ENCODE measurements around the gene OR51T1.
"Not testable (repeated sequence)": the region's sequence is repeated elsewhere in the genome, so short reads cannot be mapped to it uniquely, and the experiment has no call there.

The OR51T1 gene, protein sequence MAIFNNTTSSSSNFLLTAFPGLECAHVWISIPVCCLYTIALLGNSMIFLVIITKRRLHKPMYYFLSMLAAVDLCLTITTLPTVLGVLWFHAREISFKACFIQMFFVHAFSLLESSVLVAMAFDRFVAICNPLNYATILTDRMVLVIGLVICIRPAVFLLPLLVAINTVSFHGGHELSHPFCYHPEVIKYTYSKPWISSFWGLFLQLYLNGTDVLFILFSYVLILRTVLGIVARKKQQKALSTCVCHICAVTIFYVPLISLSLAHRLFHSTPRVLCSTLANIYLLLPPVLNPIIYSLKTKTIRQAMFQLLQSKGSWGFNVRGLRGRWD

DNA sequence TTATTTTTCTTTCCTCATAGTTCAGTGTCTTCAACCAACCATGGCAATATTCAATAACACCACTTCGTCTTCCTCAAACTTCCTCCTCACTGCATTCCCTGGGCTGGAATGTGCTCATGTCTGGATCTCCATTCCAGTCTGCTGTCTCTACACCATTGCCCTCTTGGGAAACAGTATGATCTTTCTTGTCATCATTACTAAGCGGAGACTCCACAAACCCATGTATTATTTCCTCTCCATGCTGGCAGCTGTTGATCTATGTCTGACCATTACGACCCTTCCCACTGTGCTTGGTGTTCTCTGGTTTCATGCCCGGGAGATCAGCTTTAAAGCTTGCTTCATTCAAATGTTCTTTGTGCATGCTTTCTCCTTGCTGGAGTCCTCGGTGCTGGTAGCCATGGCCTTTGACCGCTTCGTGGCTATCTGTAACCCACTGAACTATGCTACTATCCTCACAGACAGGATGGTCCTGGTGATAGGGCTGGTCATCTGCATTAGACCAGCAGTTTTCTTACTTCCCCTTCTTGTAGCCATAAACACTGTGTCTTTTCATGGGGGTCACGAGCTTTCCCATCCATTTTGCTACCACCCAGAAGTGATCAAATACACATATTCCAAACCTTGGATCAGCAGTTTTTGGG, at the start of gene OR51T1:
TSS of gene OR51T1 (plus strand) at position 41 of the 641 bp plus-strand sequence. CDS start at position 41, 0 bp downstream.
- peak; percentile 17 for DNase-seq (ENCODE audit: low read depth, low spot score)

DNA sequence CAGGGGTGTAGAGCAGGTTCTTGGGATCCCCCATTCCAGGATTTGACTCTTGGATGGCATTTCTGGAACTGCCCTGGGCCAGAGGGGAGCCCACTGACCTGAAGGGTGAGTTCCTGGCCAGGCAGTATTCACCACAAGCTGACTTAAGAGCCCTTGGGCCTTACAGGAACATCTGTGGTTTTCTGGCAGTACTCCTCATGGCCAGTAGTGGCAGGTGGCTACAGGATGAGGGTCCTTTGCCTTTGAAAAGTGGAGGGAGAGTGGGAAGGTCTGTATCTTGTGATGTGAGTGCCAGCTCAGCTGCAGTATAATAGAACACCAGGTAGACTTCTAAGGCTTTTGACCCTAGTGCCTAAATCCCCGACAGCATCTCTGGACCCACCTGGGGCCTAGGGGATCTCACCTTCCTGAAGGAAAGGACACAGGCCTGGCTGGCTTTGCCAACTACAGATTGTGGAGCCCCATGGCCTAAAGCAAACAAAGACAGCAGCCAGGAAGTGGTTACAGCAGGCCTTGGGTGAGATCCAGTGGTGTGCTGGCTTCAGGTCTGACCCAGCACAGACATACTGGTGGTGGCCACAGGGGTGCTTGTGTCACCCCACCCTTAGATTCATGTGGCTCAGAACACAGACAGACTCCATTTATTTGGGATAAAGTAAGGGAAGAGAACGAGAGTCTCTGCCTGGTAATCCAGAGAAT, 41.7 kb upstream of the OR51T1 start:
- no peak for DNase-seq (ENCODE audit: low read depth, low spot score)

DNA sequence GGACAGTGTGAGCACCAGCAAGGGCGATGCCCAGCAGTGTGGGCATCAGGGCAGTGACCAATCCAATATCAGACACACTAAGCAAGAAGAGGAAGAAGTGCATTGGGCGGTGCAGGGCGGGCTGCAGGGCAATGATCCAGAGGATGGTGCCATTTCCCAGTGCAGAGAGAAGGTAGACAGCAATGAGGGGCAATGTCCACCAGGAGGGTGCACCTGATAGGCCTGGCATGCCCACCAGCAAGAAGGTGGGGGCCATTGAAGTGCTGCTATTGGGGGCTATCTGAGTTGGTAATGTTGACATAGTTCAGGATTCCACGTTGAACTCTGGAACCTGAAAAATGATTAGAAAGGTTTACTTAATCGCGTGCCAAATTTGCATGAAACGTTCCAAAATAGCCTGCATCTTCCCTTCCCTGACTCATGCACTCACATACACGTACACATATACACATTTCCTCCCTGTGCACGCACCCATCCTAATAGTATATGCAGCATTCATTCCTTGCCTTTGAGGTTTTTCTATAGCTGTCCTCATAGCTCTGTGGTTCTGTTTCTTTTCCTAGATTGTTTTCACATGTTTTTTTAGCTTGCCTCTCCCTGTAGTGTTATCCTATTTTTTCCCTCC, 32.7 kb upstream of the OR51T1 start, which contains the start of gene OR51S1:
TSS of gene OR51S1 (minus strand) at position 301 of the 625 bp plus-strand sequence. CDS start at position 301, 0 bp downstream.
- DNase-seq (ENCODE audit: low read depth, low spot score): no peak

DNA sequence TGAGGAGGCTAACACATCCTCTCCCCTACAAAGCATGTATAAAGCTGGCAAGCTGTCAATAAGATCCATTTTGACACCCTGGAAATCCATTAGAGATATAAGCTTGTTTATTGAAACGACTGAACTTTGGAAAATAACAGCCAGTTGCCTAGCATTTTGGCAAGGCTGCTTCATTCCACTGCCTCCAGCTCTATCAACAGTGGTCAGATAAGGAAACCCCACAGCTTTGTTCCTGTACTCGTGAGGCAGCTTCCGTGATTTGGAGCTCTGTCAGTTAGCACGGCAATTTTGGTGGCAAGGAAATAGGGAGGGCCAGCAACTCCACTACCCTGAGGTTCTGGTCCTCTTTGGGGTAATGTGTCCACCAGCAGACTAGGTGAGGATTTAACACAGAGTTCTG, 30.7 kb upstream of the OR51T1 start:
- no peak for DNase-seq (ENCODE audit: low read depth, low spot score)

DNA sequence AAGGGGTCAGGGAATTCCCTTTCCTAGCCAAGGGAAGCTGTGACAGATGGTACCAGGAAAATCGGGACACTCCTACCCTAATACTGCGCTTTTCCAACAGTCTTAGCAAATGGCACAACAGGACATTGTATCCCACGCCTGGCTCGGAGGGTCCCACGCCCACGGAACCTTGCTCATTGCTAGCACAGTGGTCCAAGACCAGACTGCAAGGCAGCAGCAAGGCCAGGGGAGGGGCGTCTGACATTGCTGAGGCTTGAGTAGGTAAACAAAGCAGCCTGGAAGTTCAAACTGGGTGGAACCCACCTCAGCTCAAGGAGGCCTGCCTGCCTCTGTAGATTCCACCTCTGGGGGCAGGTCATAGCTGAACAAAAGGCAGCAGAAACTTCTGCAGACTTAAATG, 27.4 kb upstream of the OR51T1 start:
- DNase-seq (ENCODE audit: low read depth, low spot score): not testable (repeated sequence)

DNA sequence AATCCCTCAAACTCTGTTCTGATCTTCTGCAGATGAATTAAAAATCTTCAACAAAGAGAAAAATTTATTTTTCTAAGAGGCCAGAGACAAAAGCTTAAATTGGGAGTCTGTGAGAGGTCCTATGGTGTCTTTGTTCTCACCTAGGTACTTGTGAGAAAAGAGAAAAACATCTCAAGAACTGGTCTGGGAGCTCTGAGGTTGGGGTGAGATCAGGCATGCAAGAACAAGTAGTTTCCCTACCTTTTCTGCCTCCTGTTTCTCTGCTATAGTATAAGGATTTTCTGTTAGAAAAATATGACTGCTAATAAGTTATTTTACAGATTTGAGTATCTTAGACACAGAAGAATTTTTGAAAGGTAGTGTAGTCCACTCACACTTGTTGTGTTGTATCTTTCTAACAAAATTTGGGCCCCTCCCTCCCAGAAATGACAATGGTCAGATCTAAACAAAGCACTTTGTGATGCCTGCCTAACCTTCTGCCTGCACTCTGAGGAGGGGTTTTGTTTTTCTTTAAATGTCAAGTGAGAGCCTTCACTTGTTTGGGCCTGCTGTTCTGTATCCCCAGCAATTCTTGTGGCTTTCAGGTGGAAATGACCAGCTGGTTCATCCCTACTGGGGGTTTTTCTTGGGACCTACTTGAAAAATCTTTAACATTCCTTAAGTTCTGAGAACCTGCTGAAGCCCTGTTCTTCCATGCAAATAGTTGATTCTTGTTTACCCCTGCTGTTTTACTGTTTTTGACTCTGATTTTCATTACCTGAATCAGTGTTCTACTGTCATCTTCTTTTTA, 19.1 kb upstream of the OR51T1 start:
- DNase-seq (ENCODE audit: low read depth, low spot score): no peak

DNA sequence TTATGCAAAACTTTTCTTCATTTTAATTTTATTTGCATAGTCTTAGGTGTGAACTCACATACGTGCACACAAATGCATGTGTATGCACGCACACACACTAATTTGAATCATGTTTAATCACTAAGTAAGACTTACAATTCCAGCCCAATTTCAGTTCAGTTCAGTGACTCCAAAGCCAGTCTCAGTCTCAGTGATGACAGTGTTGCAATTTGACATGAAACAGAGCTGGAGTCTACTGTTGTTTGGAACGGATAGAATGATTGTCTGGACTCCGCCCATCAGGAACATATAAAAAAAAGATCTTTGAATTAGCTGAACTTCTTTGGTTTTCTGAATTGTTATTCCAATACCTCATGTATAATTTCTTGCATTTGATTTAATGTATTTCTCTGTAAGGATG, 17.8 kb upstream of the OR51T1 start:
- DNase-seq (ENCODE audit: low read depth, low spot score): no peak

DNA sequence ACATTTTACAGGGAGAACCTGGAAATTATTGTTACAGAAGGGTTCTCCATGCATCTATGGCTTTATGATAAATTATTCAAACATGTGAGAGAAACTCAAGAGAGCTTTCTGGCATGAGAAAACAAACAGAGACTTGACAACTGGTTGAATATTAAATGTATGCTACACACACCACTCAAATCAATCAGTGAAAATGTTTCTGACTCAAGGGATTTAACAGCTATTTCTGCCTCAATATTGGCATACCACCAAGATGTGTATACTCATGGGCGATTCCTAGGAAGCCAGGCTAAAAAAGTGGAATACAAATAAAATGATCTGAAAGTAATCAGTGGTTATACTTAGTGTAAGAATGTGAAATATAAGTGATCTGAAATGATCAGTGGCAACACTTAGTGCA, 15.8 kb upstream of the OR51T1 start:
- no peak for DNase-seq (ENCODE audit: low read depth, low spot score)

DNA sequence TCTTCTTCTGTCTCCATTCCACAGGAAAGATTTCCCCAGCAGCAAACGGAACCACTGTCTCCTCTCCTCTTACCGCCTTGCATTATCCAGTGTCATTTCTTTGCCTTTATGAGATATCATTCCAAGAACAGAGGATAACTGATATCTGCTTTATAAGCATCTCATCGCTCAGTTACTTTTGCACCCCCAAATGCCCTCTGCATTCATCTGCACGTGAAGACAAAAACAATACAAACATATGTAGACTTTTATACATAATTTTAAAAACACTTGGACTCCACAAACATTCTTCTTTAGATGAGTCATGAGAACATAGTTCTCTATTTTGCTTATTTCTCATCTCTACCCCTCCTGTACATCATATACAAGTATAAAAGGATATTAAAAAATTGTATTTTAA, 512 bp upstream of the OR51T1 start:
- DNase-seq (ENCODE audit: low read depth, low spot score): no peak

DNA sequence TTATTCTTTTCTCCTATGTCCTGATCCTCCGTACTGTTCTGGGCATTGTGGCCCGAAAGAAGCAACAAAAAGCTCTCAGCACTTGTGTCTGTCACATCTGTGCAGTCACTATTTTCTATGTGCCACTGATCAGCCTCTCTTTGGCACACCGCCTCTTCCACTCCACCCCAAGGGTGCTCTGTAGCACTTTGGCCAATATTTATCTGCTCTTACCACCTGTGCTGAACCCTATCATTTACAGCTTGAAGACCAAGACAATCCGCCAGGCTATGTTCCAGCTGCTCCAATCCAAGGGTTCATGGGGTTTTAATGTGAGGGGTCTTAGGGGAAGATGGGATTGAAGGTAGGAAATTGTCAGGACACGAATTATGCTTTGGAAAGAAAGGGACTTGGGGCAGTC, 843 bp downstream of the OR51T1 start:
- no peak for DNase-seq (ENCODE audit: low read depth, low spot score)

DNA sequence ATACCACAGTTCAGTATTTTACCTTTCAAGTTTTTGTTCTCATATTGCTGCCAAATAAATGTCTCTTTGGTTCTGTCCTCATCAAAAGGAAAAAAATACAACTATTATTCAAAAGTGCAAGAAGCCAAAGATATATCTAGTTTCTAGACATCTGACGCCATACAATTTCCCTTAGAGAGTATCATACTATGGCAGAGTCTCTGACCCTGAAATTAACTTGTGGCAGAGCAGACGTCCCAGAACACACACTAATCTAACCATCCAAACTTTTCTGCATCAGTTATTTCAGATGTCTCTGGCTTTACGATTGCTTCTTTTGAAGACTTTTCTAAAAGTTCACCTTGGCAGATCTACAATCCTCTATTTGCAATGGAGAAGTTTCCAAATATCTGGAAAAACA, 2.7 kb downstream of the OR51T1 start:
- no peak for DNase-seq (ENCODE audit: low read depth, low spot score)

DNA sequence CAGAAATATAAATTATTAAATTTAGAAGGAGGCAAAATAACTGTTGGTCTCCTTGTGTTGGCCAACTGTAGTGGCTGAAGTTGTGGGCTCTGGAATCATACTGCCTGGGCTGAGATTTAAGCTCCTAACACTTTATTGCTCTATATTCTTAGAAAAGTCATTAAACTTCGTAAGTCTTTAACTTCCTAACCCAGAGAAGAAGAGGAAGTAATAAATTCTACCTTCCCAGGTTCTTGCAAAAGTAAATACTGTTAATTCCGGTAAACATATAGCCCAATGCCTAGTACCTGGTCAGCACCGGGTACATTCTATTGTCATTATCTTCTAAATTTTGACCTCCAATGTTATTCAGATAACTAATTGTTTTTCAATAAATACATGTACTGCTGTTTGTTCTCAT, 4.5 kb downstream of the OR51T1 start:
- no peak for DNase-seq (ENCODE audit: low read depth, low spot score)

DNA sequence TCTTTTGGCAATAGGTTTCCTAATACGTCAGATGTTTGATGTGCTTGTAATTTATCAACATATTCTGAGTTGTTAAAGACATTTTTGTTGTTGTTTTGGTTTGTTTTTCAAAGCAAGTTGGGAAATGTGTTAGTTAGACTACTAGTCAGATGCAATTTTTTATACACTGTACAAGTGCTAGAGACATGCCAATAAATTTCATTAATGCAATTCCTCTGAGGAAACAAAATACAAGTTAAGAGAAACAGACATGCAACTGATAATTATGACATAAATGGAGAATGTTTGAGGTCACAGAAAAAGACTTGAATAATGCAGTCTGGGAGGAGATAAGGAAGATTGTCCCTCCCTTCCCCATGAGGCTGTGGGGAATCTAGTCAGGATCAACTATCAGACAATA, 5.9 kb downstream of the OR51T1 start:
- no peak for DNase-seq (ENCODE audit: low read depth, low spot score)

DNA sequence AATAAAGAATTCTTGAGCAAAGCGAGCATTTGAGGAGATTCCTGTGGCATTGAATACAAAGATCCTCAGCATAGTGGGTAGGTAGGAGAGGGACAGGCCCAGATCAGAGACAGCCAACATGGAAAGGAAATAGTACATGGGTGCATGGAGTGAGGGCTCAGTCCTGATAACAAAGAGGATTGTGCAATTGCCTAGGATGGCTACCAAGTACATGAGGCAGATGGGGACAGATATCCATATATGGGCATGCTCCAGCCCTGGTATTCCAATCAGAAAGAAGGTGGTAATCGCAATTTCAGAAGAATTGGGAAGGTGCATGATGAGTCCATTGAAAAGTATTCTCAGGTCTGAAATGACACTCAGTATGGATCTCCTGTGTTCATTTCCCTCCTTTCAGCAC, 8.6 kb downstream of the OR51T1 start:
- DNase-seq (ENCODE audit: low read depth, low spot score): no peak

DNA sequence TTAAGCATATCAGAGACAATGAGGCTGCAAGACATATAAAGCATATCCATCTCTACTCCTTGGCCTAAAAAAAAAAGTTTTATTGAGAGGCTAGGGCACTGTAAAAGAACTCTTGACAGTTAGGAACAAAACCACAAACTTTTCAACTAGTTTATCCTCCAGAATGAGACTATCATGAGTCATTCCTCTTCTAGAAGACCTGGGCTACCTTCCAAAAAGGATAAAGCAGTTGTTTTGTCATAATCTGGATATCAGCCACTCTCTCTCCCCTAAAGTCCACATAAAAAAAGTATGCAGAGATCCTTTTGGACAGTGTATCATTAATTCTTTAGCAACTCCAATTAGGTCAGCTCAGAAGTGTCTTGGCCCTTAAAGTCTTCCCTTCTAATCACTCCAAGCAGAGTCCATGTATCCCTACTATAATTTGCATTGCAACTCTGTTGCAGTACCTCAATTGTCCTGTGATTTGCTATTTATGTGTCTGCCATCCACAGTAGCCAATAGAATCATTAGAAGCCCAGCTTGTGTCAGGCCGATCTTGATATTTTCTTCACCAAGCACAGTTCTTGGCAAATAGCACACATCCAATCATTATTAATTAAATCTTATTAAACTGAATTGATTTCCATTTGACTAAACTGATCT, 10.4 kb downstream of the OR51T1 start:
- no peak for DNase-seq (ENCODE audit: low read depth, low spot score)

DNA sequence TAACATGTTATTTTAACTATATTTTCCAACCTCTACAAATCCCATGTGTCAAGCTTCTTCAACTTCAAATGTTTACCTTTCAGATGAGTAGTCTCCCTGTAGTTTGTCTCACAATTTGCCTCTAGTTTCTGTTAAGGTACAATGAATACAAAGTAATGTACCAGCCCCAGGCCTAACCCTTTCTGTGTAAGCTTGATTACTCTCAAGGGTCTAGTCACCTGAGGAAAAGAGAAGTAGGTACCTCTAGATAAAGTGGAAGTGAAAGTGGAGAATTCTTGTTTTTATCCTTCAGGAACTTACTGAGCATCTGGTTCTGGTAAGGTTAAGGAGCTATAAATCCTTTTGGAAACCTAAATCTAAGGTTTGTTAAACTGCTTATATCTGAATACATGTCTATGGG, 21.8 kb downstream of the OR51T1 start, which contains the start of gene OR51A7:
TSS of gene OR51A7 (plus strand) at position 300 of the 400 bp plus-strand sequence. CDS start 3,587 bp downstream, outside the sequence.
- no peak for DNase-seq (ENCODE audit: low read depth, low spot score)

DNA sequence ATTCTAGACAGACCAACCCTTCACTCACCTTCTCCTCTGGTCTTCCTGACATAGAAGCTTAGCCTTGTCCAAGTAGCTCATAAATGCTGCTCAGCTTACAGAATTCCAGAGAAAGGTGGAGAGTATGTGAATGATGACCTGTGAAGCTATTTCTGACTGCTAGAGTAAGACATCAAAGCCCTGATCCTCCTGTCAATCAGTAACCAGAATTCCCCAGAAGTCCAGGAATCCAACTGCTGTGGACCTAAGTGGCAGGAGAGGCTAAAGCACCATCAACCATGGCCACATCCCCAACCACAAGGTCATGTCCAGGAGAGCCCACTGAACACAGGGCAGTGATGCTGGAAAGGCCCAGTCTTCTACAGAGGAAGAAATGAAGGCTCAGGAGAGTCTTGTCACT, 34.9 kb downstream of the OR51T1 start:
- DNase-seq (ENCODE audit: low read depth, low spot score): no peak

DNA sequence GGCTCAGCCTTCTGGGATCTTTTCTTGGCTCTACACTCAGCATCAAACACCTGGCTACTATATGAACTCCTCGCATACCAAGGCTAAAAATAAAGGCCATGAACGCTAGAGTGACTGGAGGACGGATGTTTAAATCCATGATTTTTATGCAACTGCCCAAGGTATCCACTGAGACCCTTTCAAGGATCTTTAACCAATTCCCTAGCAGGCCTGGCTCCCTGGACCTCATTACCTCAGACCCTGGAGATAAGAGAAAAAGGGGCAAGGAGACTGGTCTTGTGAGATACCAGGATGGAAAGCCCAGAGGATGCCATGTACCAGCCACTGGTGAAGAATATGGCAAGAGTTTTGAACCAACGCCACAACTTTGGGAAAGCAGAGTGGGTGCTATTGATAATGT, 37.5 kb downstream of the OR51T1 start, which contains the start of gene OR51G2:
TSS of gene OR51G2 (minus strand) at position 101 of the 400 bp plus-strand sequence. CDS start 3,687 bp downstream, outside the sequence.
- no peak for DNase-seq (ENCODE audit: low read depth, low spot score)

DNA sequence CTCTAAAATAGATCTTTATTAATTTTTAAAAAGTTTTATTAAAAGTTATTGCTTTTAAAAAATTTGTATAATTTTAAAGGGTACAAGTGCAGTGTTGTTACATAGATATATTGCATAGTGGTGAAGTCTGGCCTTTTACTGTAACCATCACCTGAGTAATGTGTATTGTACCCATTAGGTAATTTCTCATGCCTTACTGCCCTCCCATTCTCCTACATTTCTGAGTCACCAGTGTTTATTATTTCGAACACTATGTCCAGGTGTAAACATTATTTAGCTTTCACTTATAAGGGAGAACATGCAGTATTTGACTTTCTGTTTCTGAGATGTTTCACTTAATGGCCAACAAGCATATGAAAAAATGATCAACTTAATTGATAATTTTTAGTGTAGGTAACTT, 40.1 kb downstream of the OR51T1 start:
- DNase-seq (ENCODE audit: low read depth, low spot score): no peak

DNA sequence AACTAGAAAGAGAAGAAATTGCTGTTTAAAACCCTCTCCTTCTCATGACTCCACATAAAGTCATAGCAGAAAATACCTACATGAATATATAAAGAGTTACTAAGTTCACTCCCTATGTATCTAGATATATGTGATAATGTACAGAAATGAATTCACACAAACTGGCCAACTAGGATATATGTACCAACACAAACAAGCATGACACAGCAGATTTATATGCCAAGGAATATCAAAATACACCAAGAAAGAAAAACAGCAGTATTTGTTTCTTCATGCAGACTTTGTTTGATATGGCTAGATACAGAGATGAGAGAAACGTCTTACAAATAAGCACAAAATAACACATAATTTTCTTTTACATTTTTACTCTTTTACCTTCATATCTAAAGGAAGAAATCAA, 40.6 kb downstream of the OR51T1 start:
- DNase-seq (ENCODE audit: low read depth, low spot score): no peak

DNA sequence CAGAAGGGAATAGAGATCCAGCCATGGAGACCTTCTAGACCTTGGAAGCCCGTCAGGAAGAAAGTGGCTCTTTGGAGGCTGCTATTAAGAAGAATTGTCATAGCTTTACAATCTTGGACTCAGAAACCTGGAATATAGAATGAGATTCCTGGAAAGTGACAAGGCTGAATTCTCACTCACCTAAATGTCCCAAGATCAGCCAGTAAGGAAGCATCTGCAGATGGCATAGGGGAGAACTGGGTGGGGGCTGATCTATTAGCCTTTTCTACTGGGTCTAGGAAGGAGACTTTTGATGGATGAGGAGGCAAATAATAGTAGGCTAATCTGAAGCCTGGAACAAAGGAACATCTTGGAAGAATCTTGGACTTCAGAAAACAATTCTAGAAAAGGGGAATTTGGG, 42.5 kb downstream of the OR51T1 start, which contains the start of gene OR51G1:
TSS of gene OR51G1 (minus strand) at position 101 of the 400 bp plus-strand sequence. CDS start at position 101, 0 bp downstream.
- DNase-seq (ENCODE audit: low read depth, low spot score): no peak

All from smooth muscle cell of the brain vasculature (primary cell).